Activated CD4-positive, alpha-beta T cell treated with anti-CD3 and anti-CD28 coated beads for 48 hours (primary cell): ENCODE data around the gene UBN2.
"Not testable (repeated sequence)": the region's sequence is repeated elsewhere in the genome, so short reads cannot be mapped to it uniquely, and the experiment has no call there.

Source experiments
- DNase-seq: peaks from one replicate; pipeline ENCODE4 v3.0.0-alpha.2; 2020

Gene UBN2

GRCh38 chr7:139300390-139300789, 69.4 kb downstream of the UBN2 start:
- DNase-seq = no peak

- DNase-seq = no peak
Observed at GRCh38 chr7:139304517-139304916, 73.5 kb downstream of the UBN2 start.

DNA sequence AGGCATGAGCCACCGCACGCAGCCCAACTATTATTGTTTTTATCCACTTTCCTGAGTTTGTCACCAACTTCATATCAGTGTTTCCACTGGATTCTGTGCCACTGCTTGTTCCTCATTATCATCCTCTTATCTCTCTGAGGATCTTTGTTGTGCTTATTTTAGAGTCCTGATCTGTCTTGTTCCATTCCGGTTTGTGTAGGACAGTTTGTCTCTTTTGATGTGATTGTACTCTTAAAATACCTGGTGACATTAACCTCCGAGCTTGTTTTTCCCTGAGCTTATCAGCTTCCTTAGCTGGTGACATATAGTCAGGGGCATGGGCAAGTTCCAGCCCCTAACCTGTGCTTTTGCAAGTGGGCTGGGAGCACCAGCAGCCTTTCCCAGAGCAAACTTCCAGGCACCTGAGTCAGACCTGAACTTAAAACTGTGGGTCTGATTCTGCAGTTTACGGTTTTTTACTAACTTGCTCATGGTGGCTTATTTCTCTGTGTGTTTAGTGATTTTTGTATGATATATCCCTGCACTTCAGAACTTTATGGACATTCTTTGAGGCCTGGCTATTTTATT, 87.0 kb downstream of the UBN2 start:
- no peak for DNase-seq

DNA sequence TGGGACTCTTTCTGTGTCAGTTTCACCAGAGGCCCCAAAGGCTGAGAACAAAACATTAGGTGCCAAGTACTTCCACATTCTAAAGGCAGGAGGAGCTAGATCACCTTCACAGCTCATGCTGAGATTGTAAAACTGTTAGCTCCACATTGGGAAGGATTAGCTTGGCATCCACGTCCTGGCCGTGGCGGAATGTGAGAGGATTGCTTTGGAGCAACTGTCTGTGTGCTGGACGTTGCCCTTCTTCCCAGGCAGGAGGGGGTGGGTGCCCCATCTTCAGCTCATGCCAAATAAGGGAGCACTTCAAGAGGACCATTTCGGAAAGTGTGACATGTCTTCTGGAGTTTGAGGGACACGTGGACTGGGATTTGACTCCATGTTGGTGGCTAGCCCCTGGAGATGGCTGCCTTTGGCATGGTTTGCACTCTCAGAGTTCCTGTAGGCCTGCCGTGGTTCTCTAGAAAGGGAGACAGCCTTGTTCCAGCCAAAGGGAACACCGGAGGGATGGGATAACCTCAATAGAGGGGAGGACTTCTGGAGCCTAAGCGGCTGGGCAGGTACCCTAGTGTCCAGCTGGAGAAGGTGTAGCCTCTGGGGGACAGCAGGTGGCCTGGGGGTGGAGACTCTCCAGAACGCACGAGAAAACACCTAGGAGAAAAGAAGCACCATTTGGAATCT, 90.2 kb downstream of the UBN2 start:
- no peak for DNase-seq

DNA sequence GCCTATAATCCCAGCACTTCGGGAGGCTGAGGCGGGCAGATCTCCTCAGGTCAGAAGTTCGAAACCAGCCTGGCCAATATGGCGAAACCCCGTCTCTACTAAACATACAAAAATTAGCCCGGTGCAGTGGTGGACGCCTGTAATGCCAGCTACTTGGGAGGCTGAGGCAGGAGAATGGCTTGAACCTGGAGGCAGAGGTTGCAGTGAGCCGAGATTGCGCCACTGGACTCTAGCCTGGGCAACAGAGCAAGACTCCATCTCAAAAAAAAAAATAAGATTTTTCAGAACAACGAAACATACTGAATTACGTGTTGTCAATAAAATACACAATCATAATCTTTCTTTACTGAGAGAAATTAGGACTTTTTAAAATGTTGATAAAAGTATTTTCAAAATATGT, 93.7 kb downstream of the UBN2 start:
- not testable (repeated sequence) for DNase-seq

GRCh38 chr7:139328375-139328774, 97.3 kb downstream of the UBN2 start:
- DNase-seq = no peak

- no peak for DNase-seq
Observed at GRCh38 chr7:139329119-139329518, 98.1 kb downstream of the UBN2 start.

- DNase-seq = no peak
Observed at GRCh38 chr7:139330333-139331030, 99.4 kb downstream of the UBN2 start.

- DNase-seq = no peak
Observed at GRCh38 chr7:139332697-139333359, 101.8 kb downstream of the UBN2 start.

DNA sequence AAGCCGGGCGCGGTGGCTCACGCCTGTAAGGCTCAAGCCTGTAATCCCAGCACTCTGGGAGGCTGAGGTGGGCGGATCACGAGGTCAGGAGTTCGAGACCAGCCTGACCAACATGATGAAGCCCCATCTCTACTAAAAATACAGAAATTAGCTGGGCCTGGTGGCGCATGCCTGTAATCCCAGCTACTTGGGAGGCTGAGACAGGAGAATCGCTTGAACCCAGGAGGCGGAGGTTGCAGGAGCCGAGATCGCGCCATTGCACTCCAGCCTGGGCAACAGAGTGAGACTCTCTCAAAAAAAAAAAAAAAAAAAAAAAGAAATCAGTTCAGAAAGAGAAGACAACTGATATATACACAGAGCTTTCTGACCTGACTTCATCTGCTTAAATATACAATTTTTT, 102.4 kb downstream of the UBN2 start:
- not testable (repeated sequence) for DNase-seq

DNA sequence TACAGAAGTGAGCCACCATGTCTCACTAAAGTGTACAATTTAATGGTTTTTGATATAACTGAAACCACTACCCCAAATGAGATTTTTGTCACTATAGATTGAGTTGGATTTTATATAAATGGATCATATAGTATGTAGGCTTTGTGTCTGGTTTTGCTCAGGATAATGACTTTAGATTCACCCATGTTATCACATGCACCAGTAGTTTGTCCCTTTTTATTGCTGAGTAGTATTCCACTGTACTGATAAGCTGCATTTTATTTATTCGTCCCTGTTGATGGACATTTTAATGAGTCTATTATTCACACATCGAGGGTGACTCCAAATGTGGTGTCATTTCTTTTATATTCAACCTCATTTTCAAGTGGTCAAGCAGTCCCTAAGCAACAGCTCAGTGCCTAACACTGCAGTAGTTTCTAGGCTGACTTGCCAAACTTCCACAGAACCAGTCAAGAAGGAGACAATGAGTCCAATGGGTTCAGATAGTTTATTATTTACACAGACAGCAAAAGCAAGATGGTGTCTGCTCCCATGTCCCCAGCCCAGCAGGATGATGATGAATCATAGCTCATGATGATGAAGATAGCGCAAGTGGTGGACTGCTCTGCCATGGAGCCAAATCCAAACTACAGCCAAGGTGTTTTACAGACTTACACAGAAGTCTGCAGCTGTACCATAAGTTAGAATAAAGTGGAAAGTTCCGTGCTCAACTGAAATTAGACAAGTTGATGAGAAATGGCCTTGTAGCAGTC, 103.5 kb downstream of the UBN2 start:
- DNase-seq = no peak

DNA sequence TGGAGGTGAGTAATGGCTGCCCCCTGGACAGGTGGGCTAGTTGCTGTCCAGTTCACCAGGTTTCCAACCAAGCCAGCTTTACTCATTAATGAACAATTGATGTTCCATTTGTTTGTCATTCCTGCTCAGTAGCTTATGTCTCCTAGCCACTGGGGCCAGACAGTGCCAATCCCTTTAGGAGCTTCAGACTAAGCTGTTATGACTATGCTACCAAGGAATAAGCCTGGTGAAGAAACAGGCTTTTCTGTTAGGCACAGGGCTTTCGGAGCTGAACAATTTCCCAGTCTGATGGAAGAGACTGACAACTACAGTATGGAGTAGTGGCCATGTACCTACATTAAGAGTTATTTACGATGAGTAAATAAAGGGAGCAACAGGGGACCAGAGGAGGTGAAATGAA, 108.0 kb downstream of the UBN2 start:
- DNase-seq = no peak

- DNase-seq = no peak
Observed at GRCh38 chr7:139339698-139340036, 108.6 kb downstream of the UBN2 start.

DNA sequence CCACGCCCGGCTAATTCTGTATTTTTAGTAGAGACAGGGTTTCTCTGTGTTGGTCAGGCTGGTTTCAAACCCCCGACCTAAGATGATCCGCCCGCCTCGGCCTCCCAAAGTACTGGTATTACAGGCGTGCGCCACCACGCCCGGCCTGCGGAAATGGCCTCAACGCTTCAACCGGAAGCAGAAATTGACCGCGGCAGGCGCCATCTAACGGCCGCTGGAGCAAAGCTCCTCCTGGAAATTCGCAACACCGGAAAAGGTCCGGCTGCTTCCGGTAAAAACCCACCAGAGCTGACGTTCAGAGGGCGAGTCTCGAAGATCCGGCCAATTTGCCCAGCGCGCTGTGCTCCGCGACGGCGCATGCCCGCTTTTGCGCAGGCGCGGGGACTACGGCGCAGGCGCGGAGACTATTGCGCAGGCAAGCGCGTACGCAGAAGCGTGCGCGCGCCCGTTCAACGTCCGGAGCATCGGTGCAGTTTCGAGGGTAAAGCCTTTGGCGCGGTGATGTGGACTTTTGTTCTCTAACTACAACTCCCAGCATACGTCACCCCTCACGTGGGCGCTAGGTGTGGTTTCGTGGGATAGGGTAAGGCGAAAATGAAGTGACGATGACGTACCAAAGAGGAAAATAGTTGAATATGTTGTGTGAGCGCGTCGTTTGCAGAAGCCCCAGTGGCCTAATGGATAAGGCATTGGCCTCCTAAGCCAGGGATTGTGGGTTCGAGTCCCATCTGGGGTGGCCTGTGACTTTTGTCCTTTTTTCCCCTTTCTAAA, 109.2 kb downstream of the UBN2 start:
- peak; percentile 99 for DNase-seq

GRCh38 chr7:139340808-139341057, 109.7 kb downstream of the UBN2 start:
- DNase-seq = no peak

DNA sequence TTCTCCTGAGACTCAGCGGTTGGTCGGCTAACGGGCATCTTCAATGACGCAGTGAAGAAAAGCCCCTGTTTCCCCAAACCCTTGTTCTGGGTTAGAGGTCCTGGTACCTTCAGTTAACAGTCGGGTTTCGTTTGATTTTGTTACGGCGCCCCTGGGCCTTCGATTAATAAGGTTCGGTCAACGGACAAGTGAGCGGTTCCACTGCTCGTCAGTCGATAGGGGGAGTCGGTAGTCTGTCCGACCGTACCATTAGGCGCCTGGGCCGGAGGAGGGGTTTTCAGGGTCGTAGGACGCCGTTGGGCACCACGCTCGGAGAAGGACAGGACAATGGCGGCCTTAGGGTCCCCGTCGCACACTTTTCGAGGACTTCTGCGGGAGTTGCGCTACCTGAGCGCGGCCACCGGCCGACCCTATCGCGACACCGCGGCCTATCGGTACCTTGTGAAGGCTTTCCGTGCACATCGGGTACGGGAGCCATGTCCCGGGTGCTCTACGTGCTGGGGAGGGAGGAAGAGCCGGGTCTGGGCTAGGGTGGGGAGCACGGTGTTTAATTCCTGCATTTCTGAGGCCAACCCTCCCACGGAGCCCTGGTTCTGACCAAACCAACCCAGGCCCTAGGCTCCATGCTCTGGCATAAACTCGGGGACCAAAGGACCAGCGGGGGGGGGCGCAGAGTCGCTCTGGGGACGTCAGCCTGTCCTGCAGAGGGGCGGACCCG, 110.2 kb downstream of the UBN2 start, which contains the start of gene FMC1:
Gene FMC1, plus strand, starts transcription at position 280 of the 718 bp plus-strand sequence. Its CDS starts 48 bp downstream, at position 328.
- peak; percentile 89 for DNase-seq

- no peak for DNase-seq
Observed at GRCh38 chr7:139341776-139342226, 110.8 kb downstream of the UBN2 start.

DNA sequence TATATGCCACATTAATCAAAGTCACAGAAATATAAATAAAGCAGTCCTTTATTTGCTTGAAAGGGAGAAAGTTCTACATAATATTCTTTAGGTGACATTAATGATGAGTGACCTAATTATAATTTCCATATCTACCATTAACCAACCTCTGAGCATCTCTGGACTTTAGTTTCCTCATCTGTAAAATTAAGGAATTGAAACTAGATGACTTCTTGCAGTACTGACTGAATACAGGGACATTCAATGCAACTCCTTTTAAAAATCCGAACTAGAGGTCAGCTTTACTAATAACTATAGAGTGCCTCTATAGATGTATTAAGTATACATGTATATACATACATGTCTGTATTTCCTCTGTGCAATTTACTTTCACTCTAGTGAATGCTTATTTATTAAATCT, 114.0 kb downstream of the UBN2 start:
- DNase-seq = no peak

GRCh38 chr7:139351027-139351426, 120.0 kb downstream of the UBN2 start:
- DNase-seq = no peak

- DNase-seq = no peak
Observed at GRCh38 chr7:139354729-139355128, 123.7 kb downstream of the UBN2 start.

GRCh38 chr7:139355320-139355719, 124.3 kb downstream of the UBN2 start:
- no peak for DNase-seq
